HUDEP-2 (cell line): Measurements from ENCODE around the gene CBLL1.

Experiments
- DNase-seq, 76 experiments: peaks; one replicate each; lab custom pipeline; 2025; ENCODE audit not compliant: unreplicated experiment in 76 of 76; lab: John Stamatoyannopoulos, UW

The CBLL1 gene

DNA sequence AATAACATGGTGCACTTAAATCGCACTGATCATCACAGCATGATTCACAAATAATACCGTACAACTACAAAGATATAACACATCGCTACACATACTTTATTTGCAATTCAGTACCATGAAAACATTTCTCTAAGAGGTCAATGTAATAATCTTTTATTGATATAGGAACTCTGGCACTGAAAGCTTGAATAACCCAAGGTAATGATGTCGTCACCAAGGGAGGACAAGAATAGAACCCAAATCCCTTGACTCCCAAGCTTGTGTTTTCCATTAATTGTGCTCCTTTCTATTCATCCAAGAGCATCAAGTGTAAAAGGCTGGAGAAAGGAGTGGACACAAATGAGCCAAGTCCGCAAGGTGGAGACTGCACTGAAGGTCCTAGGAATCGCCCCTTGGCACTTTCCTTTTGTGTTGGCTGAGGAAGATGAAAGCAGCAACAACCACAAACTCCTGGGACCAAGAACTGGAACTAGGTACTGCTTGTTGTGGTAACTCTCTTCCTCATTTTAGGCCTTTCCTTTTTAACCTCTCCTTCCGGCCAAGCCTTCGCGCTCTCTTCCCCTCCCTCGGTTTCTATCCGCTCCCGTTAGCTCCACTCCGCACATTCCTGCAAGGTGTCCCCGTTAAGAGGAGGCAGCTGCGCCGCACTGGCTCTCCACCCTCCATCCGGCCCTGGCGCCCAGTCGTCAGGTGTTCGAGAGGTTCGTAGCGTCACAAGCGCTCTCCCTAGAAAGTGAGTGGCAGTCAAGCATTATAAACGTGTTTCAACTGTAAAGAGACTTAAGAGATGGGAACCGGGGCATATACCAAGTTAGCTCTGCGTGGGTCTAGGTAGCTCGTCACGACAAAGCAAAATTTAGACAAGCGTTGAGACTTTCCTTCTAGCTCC, 1.0 kb upstream of the CBLL1 start:
- peak in 38 of 76 experiments; percentile 13 to 91 (median 54) for DNase-seq

DNA sequence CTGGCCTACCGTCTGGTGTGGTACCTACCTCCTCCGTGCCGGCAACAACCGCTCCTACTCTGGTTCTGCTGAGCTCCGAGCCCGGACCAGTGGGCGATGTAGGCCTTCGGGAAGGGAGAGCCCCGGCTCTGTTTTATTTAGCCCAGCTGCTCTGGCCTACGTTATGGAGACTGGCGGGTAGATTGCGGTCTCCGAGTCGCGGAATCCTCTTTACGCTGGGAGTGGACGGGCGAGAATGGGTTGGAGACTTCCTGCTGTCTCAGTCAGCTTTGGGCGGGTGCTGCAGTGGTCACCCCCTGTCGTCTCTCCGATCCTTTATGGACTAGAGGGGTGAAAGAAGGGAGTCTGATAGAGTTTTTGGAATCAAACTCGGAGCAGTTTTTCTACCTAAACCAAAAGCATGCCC, 406 bp downstream of the CBLL1 start:
- DNase-seq, result peak in 19 of 76 experiments; percentile 31 to 80 (median 43)

DNA sequence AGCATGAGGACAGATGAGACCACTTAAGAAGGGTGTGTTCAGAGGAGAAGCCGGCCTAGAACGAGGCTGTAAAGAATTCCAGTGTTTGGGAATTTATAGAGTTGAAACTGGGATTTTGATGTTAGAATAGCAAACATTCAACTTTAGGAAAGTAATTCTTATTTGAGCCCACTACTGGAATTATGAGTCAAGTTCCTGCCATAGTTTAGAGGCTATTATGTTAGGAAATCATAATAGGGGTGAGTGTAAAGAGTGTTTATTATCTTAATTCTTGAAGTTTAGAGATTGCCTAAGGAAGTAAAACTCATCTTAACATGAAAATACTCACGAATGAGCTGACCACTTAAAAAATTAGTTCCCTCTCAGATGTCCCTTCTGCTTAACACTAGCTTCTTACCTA, 2.1 kb downstream of the CBLL1 start:
- DNase-seq, result no peak

GRCh38 chr7:107751113-107751512, 7.2 kb downstream of the CBLL1 start:
- no peak for DNase-seq

DNA sequence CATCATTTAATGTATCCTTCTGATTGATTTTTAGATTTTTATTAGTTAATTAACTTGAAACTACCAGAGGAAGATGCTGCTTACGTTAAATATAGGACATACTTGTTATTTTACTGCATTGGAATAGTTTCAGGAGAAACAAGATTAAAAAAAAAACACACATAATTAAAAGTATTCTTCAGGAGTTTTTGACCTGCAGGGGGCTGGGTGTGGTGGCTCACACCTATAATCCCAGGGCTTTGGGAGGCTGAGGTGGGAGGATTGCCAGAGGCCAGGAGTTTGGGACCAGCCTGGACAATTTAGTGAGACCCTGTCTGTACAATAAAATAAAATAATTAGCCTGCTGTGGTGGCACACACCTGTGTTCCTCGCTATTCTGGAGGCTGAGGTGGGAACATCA, 10.7 kb downstream of the CBLL1 start:
- DNase-seq, result no peak

DNA sequence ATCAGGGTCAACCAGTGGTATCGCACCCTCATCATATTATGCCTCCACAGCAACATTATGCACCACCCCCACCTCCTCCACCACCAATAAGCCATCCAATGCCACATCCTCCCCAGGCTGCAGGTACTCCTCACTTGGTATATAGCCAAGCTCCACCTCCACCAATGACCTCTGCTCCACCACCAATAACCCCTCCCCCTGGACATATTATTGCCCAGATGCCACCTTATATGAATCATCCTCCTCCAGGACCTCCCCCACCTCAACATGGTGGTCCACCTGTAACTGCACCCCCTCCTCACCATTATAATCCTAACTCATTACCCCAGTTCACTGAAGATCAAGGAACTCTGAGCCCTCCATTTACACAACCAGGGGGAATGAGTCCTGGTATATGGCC, 14.7 kb downstream of the CBLL1 start:
- DNase-seq, result no peak

GRCh38 chr7:107767391-107767790, 23.4 kb downstream of the CBLL1 start:
- DNase-seq, result no peak

DNA sequence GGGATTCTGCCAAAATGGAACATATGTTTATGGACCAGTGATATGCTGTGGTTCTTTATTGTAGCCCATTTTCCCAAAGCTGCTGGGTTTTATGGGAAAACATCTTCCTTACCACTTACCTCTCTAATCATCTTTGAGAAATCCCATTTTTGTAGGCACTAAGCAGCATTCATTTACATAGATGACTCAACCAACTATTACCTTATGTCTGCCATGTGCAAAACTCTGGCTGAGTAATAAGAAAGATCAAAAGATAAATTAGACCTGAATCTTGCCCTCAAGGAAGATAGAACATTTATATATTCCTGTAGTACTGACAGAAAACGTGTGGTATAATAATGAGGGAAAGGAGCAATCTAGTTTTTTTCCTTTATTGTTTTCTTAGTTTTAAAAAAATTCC, 24.3 kb downstream of the CBLL1 start:
- no peak for DNase-seq

GRCh38 chr7:107773027-107773426, 29.1 kb downstream of the CBLL1 start:
- no peak for DNase-seq

DNA sequence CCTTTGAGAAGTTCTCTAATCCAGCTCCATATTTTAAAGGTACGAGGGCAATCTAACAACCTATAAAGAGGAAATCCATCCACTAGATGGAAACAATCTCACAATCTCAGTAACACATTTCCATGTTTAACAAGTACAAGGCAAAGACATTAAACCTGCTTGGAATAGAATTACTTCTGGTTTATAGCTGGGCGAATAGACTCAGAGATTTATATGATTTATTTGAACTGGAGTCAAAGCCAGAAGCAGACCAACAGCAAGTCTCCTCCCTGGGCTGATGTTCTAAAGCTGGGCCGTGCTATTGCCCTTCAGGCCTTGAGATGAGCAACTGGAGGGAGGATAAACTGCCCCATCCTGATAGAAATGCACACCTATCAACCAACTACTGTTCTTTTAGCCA, 33.8 kb downstream of the CBLL1 start:
- DNase-seq, result no peak

GRCh38 chr7:107778283-107778682, 34.3 kb downstream of the CBLL1 start:
- no peak for DNase-seq

GRCh38 chr7:107779647-107780099, 35.7 kb downstream of the CBLL1 start:
- no peak for DNase-seq

GRCh38 chr7:107782374-107782773, 38.4 kb downstream of the CBLL1 start:
- DNase-seq, result no peak

DNA sequence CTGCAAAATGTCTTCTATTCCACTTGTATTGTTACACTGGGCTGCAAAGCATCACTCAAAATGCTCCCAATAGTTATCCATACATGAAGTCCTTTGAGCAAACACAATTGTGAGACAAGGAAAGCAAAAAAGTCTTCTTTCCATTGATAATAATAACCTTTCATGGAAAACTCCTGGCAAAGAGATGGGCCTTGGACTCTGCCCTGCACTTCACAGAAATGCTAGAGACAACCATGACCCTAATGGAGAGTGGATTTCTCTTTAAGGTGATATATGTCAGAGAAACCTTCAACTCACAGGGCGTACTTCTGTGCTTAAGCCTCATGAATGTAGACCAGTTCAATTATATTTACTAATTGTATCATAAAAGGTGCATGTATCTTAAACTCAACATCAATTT, 39.7 kb downstream of the CBLL1 start:
- DNase-seq, result no peak

DNA sequence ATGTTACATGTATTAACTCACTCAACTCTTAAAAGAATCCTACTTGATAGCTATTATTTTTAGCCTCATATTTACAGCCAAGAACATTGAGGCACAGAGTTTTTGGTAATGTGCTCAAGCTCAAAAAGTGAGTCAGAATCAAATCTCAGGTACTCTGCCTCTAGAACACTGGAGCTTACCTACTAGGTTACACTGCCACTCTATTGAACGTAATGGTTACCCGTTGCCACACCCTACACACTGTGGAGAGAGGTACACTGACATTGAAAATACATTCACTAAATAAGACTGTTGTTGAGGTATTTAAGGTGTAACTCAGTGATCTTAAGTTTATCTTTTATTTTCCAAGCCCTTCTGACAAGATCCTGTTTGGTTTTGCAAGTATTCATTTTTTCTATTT, 41.2 kb downstream of the CBLL1 start:
- no peak for DNase-seq

GRCh38 chr7:107785926-107786325, 42.0 kb downstream of the CBLL1 start:
- DNase-seq, result peak in 1 of 76 experiments; percentile 2

DNA sequence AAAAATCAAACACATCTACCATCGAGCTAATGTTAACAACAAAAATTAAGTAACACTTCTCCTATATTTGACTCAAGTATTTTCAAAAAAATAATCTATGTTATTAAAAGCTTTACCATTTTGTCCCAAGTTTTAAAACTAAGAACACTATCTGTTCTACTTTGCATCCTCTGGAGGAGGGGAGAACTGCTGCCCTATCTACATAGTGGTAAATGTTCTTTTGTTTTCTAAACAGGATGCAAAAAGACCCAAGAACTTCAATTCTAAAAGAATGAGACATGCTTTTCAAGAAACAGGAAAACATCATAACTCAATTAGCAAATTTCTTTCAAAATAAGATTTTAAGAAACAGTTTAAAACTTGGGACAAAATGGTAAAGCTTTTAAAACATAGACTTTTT, 44.3 kb downstream of the CBLL1 start:
- no peak for DNase-seq

DNA sequence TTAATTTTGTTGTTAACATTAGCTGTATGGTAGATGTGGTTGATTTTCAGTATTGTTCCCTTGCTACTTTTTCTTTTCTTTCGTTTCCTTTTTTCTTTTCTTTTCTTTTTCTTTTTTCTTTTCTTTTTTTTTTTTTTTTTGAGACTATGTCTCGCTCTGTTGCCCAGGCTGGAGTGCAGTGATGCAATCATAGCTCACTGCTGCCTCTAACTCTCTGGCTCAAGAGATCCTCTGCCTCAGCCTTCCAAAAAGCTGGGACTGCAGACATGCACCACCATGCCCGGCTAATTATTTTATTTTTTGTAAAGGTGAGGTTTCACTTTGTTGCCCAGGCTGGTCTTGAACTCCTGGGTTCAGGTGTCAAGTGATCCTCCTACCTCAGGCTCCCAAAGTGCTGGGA, 44.7 kb downstream of the CBLL1 start:
- DNase-seq, result no peak

DNA sequence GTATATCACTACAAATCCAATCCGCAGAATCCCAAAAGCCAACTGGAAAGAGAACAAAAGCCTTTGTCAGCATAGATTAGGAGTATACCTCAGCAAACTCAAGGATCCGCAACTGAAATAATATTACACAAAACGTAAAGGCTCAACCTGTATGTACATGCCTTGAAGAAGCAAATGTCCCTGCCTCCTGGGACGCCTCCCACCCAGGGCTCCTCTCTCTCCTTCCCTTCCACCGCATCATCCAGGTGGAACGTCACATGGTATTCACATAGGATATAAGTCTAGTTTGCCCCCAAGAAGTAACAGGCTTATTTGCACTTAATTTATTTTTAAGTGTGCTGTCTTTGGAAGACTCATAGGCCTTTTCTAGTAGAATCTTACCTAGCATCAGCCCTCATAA, 45.7 kb downstream of the CBLL1 start:
- DNase-seq, result no peak

DNA sequence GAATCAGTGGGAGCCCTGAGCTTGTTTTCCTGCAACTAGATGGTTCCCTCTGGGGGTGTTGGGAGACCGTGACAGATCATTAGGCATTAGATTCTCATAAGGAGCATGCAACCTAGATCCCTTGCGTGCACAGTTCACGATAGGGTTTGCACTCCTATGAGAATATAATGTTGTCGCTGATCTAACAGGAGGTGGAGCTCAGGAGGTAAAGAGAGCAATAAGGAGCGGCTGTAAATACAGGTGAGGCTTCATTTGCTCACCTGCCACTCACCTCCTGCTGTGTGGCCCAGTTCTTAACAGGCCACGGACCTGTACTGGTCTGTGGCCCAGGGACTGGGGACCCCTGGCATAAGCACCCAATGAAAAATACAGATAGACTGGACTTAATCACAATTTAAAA, 48.4 kb downstream of the CBLL1 start:
- no peak for DNase-seq

- no peak for DNase-seq
These were observed 55.8 kb downstream of the CBLL1 start for GRCh38 chr7:107799647-107800264.

DNA sequence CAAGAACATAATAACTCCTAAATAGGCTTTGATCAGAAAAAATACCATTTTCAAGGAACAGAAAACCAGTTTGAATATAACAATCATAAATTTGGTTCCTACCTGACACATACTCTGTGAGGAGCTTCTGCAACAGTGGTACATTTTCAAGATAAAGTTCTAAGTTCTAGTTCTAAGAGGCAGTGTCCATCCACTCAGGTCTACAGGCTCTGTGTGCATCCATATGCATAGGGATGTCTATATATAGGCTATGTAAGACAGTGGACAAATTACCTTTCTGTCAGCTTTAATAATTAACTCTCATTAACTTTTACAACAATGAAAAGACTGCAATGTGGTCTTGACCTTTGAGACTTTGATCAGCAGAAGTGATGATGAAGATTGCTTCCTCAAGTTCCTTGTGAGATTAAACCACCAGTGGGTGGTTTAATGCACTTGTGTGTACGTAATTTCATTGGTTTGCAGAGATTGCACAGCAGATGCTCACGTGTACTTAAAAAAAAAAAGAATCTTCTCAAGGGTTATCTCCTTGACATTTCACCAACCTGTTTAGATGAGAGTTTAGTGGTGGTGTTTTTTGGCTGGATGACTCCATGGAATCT, 59.2 kb downstream of the CBLL1 start, which contains the start of gene SLC26A3:
TSS of gene SLC26A3 (minus strand) at position 215 of the 602 bp plus-strand sequence. CDS start 8,714 bp downstream, outside the sequence.
- DNase-seq, result no peak
